ENCODE results near the gene DHX29. TPM values are rescaled to one million over a fixed set of nuclear protein-coding genes. Genes with fewer than 3 reads are reported as not detected.

The DHX29 gene
- total RNA-seq, 1 experiment from 2014 or later = 16.5 TPM

DNA sequence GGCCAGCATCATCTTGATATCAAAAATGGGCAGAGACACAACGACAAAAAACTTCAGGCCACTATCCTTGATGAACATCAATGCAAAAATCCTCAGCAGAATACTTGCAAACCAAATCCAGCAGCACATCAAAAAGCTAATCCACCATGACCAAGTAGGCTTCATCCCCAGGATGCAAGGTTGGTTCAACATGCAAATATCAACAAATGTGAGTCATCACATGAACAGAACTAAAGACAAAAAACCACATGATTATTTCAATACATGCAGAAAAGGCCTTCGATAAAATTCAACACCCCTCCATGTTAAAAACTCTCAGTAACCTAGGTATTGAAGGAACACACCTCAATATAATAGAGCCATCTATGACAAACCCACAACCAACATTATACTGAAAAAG is 8.8 kb upstream of the DHX29 start:
- intact Hi-C loops (cut with micrococcal nuclease; ENCODE audit: unreplicated experiment) = no loop called here
- no peak for DNase-seq
- H3K9me2 ChIP-seq (ENCODE audit: insufficient read depth) = no peaks in the 10 kb centered on the region
- H4K20me1 ChIP-seq (ENCODE audit: insufficient read depth) = no peaks in the 10 kb centered on the region; the same call in none of the 2 replicates
- no TSS peak for BruUV-seq (replicated peaks)
- H3K4me2 ChIP-seq = no peak overlapping the region
- ChIA-PET CTCF (no interaction called here), POLR2A (ENCODE audit: unreplicated experiment) (no interaction called here)
- no peaks in the 10 kb centered on the region for H3K27me3 ChIP-seq (ENCODE audit: insufficient read depth, low read depth)
- 0 out of 2 replicates have a peak, but pooled peaks cover 4% of the 10 kb centered on the region for H3K36me3 ChIP-seq (ENCODE audit: low read depth)
- H2AFZ ChIP-seq = no peak overlapping the region
- H3K27ac ChIP-seq = no peak overlapping the region
- no peaks in the 10 kb centered on the region for H3K9me3 ChIP-seq (ENCODE audit: insufficient read depth, low read depth)
- H3K79me2 ChIP-seq (ENCODE audit: low read depth) = peaks cover 99% of the 10 kb centered on the region
- H3F3A ChIP-seq (ENCODE audit: insufficient read depth, low read depth) = peaks cover 3% of the 10 kb centered on the region; the same call in 1 of the 2 replicates
- no peak overlapping the region for H3K4me3 ChIP-seq
- TF ChIP-seq EZH2 (IDR thresholded peaks at IDR 0.05; ENCODE audit: low read depth) = no peak
- TF ChIP-seq, protein P1, sequence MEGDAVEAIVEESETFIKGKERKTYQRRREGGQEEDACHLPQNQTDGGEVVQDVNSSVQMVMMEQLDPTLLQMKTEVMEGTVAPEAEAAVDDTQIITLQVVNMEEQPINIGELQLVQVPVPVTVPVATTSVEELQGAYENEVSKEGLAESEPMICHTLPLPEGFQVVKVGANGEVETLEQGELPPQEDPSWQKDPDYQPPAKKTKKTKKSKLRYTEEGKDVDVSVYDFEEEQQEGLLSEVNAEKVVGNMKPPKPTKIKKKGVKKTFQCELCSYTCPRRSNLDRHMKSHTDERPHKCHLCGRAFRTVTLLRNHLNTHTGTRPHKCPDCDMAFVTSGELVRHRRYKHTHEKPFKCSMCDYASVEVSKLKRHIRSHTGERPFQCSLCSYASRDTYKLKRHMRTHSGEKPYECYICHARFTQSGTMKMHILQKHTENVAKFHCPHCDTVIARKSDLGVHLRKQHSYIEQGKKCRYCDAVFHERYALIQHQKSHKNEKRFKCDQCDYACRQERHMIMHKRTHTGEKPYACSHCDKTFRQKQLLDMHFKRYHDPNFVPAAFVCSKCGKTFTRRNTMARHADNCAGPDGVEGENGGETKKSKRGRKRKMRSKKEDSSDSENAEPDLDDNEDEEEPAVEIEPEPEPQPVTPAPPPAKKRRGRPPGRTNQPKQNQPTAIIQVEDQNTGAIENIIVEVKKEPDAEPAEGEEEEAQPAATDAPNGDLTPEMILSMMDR (conservative IDR thresholded peaks at IDR 0.05) = no peak
- H3K4me1 ChIP-seq (replicated peaks; ENCODE audit: insufficient read depth) = no peaks in the 10 kb centered on the region

DNA sequence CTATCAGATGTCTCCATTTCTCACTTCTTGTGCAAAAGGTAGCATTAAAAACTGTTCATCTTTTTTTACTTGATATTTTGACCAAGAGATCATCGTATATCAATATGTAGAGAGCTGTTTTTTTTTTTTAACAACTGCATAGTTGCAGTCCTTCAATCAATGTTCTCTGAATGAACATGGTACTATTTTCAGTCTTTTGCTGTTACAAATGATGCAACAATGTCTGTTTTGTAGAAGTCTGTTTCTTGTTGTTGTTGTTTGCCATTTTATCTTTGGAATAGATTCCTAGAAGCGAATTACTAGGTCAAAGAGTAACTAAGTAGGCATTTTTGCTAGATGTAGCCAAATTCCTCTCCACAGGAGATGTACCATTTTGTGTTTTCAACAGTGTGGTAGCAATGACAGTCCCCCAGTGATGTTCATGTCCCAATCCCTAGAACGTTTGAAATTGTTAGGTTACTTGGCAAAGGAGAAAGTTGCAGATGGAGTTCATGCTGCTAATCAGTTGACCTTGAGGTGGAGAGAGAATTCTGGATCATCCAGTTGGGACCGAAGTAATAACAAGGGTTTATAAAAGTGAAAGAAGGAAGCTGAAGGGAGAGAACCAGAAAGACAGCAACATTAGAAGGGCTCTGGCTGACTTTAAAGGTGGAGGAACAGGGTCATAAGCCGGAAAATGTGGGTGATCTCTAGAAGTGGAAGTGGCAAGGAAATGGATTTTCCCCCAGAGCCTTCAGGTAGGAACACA is 6.5 kb upstream of the DHX29 start:
- TF ChIP-seq, protein P1 (conservative IDR thresholded peaks at IDR 0.05) = no peak
- TF ChIP-seq EZH2 (IDR thresholded peaks at IDR 0.05; ENCODE audit: low read depth) = no peak
- no peaks in the 10 kb centered on the region for H3K9me2 ChIP-seq (ENCODE audit: insufficient read depth)
- H3K27me3 ChIP-seq (ENCODE audit: insufficient read depth, low read depth) = no peaks in the 10 kb centered on the region
- no peak overlapping the region for H3K4me2 ChIP-seq
- CTCF ChIA-PET = no interaction called here
- intact Hi-C loops (cut with micrococcal nuclease; ENCODE audit: unreplicated experiment) = no loop called here
- peaks cover 7% of the 10 kb centered on the region; the same call in 1 of the 2 replicates for H3F3A ChIP-seq (ENCODE audit: insufficient read depth, low read depth)
- H3K9me3 ChIP-seq (ENCODE audit: insufficient read depth, low read depth) = no peaks in the 10 kb centered on the region
- no TSS peak for BruUV-seq (replicated peaks)
- H4K20me1 ChIP-seq (ENCODE audit: insufficient read depth) = no peaks in the 10 kb centered on the region; the same call in none of the 2 replicates
- no peak overlapping the region for H3K27ac ChIP-seq
- no peak for DNase-seq
- peaks cover 99% of the 10 kb centered on the region for H3K79me2 ChIP-seq (ENCODE audit: low read depth)
- no peak overlapping the region for H3K4me3 ChIP-seq
- peaks cover 12% of the 10 kb centered on the region; the same call in 1 of the 2 replicates for H3K4me1 ChIP-seq (replicated peaks; ENCODE audit: insufficient read depth)
- POLR2A ChIA-PET (ENCODE audit: unreplicated experiment) = no interaction called here
- H3K36me3 ChIP-seq (ENCODE audit: low read depth) = 0 out of 2 replicates have a peak, but pooled peaks cover 4% of the 10 kb centered on the region
- H2AFZ ChIP-seq = no peak overlapping the region

DNA sequence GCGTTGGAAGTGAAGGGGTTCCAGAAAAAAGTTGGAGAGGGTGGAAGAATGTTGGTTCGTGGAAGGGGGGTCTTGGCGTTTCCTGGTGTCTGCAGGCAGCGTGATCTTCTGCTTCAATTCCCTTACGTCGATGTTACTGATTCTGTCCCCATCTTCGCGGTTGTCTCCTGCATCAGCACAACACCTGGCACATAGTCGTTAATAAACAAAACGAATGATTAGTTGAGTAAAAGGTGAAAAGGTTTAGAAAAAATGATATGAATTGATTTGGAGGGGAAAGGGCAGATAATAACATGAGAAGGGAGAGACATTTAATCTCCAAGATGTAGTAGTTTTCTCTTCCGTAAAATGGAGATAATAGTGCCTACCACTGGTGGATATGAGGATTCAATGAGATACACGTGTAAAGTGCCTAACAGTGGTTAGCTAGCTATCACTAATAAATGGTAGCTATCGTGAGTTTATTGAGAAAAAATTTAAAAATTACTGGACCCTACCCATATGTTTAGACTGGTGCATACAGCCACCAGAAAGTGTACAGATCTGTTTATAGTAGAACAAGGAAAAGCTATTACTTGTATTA is 851 bp upstream of the DHX29 start:
- Histone ChIP-seq H3F3A (ENCODE audit: insufficient read depth, low read depth) (peaks cover 10% of the 10 kb centered on the region; the same call in 1 of the 2 replicates), H3K4me2 (peak overlapping the region; percentile 82), H3K36me3 (ENCODE audit: low read depth) (no peaks in the 10 kb centered on the region), H3K79me2 (ENCODE audit: low read depth) (peaks cover 89% of the 10 kb centered on the region), H3K4me1 (replicated peaks; ENCODE audit: insufficient read depth) (peaks cover 40% of the 10 kb centered on the region), H3K9me2 (ENCODE audit: insufficient read depth) (no peaks in the 10 kb centered on the region), H3K9me3 (ENCODE audit: insufficient read depth, low read depth) (no peaks in the 10 kb centered on the region), H3K27me3 (ENCODE audit: insufficient read depth, low read depth) (no peaks in the 10 kb centered on the region), H3K4me3 (peak overlapping the region; percentile 96), H2AFZ (peak overlapping the region; percentile 92), H4K20me1 (ENCODE audit: insufficient read depth) (no peaks in the 10 kb centered on the region; the same call in none of the 2 replicates), H3K27ac (peak overlapping the region; percentile 85)
- CTCF ChIA-PET = interaction anchor here (1.2 kb wide), 1 partner anchor 136 kb away, joined by 8 read pairs; no protein-coding TSS in a partner anchor
- TF ChIP-seq, protein P1 (conservative IDR thresholded peaks at IDR 0.05) = no peak; the same call in 1 of the 2 replicates
- no peak for TF ChIP-seq EZH2 (IDR thresholded peaks at IDR 0.05; ENCODE audit: low read depth)
- no peak for DNase-seq
- TSS peak; percentile 57 for BruUV-seq (replicated peaks)
- POLR2A ChIA-PET (ENCODE audit: unreplicated experiment) = interaction anchor here (0.6 kb wide), 3 partner anchors 405 to 1580 kb away, joined by 3 to 6 read pairs (median 5); no protein-coding TSS in a partner anchor
- intact Hi-C loops (cut with micrococcal nuclease; ENCODE audit: unreplicated experiment) = no loop called here

All from PC-9 (cell line).